ENCODE data around the gene ANKS1A. TPM values are rescaled to one million over a fixed set of nuclear protein-coding genes. Genes with fewer than 3 reads are reported as not detected.

ANKS1A gene
- total RNA-seq, 2 experiments from 2014 or later: 6.4 to 6.9 TPM

DNA sequence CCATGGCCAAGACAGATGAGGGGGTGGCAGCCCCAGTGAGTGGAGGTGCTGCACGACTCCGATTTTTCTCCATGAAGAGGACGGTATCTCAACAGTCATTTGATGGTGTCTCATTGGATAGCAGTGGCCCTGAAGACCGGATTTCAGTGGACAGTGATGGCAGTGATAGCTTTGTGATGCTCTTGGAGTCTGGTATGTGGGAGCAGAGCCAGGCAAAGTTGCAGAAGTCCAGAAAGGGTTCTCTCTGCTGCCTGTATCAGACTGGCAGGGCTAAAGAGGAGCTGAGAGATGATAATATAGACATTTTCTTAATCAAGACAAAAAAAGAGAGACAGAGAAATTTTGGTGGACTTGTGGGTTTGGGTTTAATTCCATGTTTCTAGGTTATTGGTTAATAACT, 25.0 kb upstream of the ANKS1A start:
- Mint-ChIP-seq H3K27ac (no peak overlapping the region), H3K27me3 (no peaks in the 10 kb centered on the region), H3K9me3 (no peaks in the 10 kb centered on the region), H3K4me3 (no peak overlapping the region), H3K36me3 (ENCODE audit: low read depth) (peaks cover 71% of the 10 kb centered on the region), H3K4me1 (ENCODE audit: low read depth) (no peaks in the 10 kb centered on the region)
- DNase-seq: no peak
- POLR2A ChIA-PET: no interaction called here
- intact Hi-C loops (cut with DNase I, micrococcal nuclease): no loop called here
- TF ChIP-seq, protein P1, sequence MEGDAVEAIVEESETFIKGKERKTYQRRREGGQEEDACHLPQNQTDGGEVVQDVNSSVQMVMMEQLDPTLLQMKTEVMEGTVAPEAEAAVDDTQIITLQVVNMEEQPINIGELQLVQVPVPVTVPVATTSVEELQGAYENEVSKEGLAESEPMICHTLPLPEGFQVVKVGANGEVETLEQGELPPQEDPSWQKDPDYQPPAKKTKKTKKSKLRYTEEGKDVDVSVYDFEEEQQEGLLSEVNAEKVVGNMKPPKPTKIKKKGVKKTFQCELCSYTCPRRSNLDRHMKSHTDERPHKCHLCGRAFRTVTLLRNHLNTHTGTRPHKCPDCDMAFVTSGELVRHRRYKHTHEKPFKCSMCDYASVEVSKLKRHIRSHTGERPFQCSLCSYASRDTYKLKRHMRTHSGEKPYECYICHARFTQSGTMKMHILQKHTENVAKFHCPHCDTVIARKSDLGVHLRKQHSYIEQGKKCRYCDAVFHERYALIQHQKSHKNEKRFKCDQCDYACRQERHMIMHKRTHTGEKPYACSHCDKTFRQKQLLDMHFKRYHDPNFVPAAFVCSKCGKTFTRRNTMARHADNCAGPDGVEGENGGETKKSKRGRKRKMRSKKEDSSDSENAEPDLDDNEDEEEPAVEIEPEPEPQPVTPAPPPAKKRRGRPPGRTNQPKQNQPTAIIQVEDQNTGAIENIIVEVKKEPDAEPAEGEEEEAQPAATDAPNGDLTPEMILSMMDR (IDR thresholded peaks at IDR 0.05): no peak
- Histone ChIP-seq H3K27me3 (ENCODE audit: control insufficient read depth in 1 of 2, insufficient read depth in 2 of 2, low read length in 2 of 2) (no peaks in the 10 kb centered on the region), H3K36me3 (ENCODE audit: insufficient read depth, low read length) (peaks cover 31% of the 10 kb centered on the region), H3K27ac (ENCODE audit: low read depth in 1 of 2, low read length in 2 of 2) (no peak overlapping the region), H3K4me1 (ENCODE audit: insufficient read depth, low read length) (no peaks in the 10 kb centered on the region), H3K9me3 (ENCODE audit: control insufficient read depth in 1 of 2, insufficient read depth in 1 of 2, low read length in 2 of 2) (no peaks in the 10 kb centered on the region), H3K4me3 (ENCODE audit: low read length) (no peak overlapping the region)
- ATAC-seq (ENCODE audit: poor library complexity): no peak
- CTCF ChIA-PET: interaction anchor here (0.7 kb wide), 1 partner anchor 26 kb away, joined by 6 read pairs; no protein-coding TSS in a partner anchor

DNA sequence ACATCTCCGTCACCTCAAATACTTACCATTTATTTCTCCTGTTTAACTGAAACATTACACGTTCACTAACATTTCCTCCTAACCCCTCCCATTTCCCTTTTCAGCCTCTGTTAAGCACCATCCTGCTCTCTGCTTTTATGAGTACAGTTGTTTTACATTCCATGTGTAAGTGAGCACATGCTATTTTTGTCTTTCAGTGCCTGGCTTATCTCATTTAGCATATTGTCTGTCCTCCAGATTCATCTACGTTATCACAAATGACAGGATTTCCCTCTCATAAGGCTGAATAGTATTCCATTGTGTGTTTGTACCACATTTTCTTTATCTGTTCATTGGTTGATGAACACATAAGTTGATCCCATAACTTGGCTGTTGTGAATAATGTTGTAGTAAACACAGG, 23.9 kb upstream of the ANKS1A start:
- Histone ChIP-seq H3K27ac (ENCODE audit: low read depth in 1 of 2, low read length in 2 of 2) (no peak overlapping the region), H3K27me3 (ENCODE audit: control insufficient read depth in 1 of 2, insufficient read depth in 2 of 2, low read length in 2 of 2) (no peaks in the 10 kb centered on the region), H3K4me3 (ENCODE audit: low read length) (no peak overlapping the region), H3K4me1 (ENCODE audit: insufficient read depth, low read length) (no peaks in the 10 kb centered on the region), H3K36me3 (ENCODE audit: insufficient read depth, low read length) (peaks cover 26% of the 10 kb centered on the region), H3K9me3 (ENCODE audit: control insufficient read depth in 1 of 2, insufficient read depth in 1 of 2, low read length in 2 of 2) (no peaks in the 10 kb centered on the region)
- intact Hi-C loops (cut with DNase I, micrococcal nuclease): no loop called here
- no peak for ATAC-seq (ENCODE audit: poor library complexity)
- ChIA-PET CTCF (no interaction called here), POLR2A (no interaction called here)
- no peak overlapping the region for H3K4me3 Mint-ChIP-seq
- no peak overlapping the region for H3K27ac Mint-ChIP-seq
- no peaks in the 10 kb centered on the region for H3K4me1 Mint-ChIP-seq (ENCODE audit: low read depth)
- no peaks in the 10 kb centered on the region for H3K27me3 Mint-ChIP-seq
- DNase-seq: no peak
- H3K9me3 Mint-ChIP-seq: no peaks in the 10 kb centered on the region
- TF ChIP-seq, protein P1 (IDR thresholded peaks at IDR 0.05): no peak
- H3K36me3 Mint-ChIP-seq (ENCODE audit: low read depth): peaks cover 69% of the 10 kb centered on the region

DNA sequence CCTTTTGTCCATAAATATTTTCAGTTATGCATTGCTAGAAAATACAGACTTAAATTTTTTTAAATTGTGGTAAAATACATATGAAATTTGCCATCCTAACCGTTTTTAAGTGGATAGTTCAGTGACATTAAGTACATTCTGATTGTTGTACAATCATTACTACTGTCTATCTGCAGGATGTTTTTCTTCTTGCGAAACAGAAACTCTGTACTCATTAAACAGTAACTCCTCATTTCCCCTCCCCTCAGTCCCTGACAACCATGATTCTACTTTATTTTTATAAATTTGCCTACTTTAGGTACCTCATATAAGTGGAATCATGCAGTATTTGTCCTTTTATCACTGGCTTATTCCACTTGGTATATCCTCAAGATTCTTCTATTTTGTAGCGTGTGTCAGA, 22.5 kb upstream of the ANKS1A start:
- no peak overlapping the region for H3K27ac Mint-ChIP-seq
- H3K4me3 Mint-ChIP-seq: no peak overlapping the region
- ATAC-seq (ENCODE audit: poor library complexity): no peak
- no peaks in the 10 kb centered on the region for H3K4me1 ChIP-seq (ENCODE audit: insufficient read depth, low read length)
- H3K27ac ChIP-seq (ENCODE audit: low read depth in 1 of 2, low read length in 2 of 2): no peak overlapping the region
- H3K4me3 ChIP-seq (ENCODE audit: low read length): no peak overlapping the region
- no peaks in the 10 kb centered on the region for H3K9me3 ChIP-seq (ENCODE audit: control insufficient read depth in 1 of 2, insufficient read depth in 1 of 2, low read length in 2 of 2)
- no peaks in the 10 kb centered on the region for H3K27me3 ChIP-seq (ENCODE audit: control insufficient read depth in 1 of 2, insufficient read depth in 2 of 2, low read length in 2 of 2)
- intact Hi-C loops (cut with DNase I, micrococcal nuclease): no loop called here
- no peaks in the 10 kb centered on the region for H3K27me3 Mint-ChIP-seq
- DNase-seq: no peak
- no peaks in the 10 kb centered on the region for H3K9me3 Mint-ChIP-seq
- POLR2A ChIA-PET: no interaction called here
- H3K4me1 Mint-ChIP-seq (ENCODE audit: low read depth): no peaks in the 10 kb centered on the region
- peaks cover 75% of the 10 kb centered on the region for H3K36me3 Mint-ChIP-seq (ENCODE audit: low read depth)
- TF ChIP-seq, protein P1 (IDR thresholded peaks at IDR 0.05): no peak
- CTCF ChIA-PET: no interaction called here
- peaks cover 31% of the 10 kb centered on the region for H3K36me3 ChIP-seq (ENCODE audit: insufficient read depth, low read length)
